Measurements from ENCODE around the gene CREB5. TPM values are rescaled to one million over a fixed set of nuclear protein-coding genes. Genes with fewer than 3 reads are reported as not detected.

CREB5 gene
- polyA plus RNA-seq, 1 donor from 2014 or later: 3.7 TPM

DNA sequence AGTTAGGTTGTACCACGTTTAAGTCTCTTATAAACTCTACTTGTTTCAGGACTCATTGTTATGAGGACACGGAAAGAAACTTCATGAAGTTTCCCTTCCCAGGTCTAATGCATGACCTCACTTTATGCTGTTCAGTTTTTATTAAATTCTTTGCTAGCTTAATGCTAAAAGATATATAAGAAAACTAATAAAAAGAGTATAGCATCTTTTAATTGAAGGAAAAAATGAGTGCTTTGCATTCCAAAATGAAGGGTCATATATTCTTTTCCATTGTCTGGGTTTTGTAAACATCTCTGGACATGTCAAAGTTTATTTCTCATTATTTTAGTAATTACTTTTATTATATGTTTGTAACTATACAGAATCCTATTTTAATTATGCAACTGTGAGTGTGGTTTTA is 255.8 kb downstream of the CREB5 start:
- H3K4me2 ChIP-seq (ENCODE audit: low read length): no peak overlapping the region
- no peak overlapping the region for H3K9ac ChIP-seq (ENCODE audit: low read length)
- H3F3A ChIP-seq (ENCODE audit: insufficient read depth, low read length, poor library complexity, severe bottlenecking): no peaks in the 10 kb centered on the region
- H3K79me2 ChIP-seq (replicated peaks; ENCODE audit: insufficient read depth, low read length): no peaks in the 10 kb centered on the region
- no peak overlapping the region for H3K27ac ChIP-seq (ENCODE audit: low read length)
- no peaks in the 10 kb centered on the region for H3K36me3 ChIP-seq (ENCODE audit: insufficient read depth, low read length)
- no peak overlapping the region for H2AFZ ChIP-seq (ENCODE audit: low read depth, low read length)
- H3K9me2 ChIP-seq (ENCODE audit: insufficient read depth, low read length): no peaks in the 10 kb centered on the region
- no peaks in the 10 kb centered on the region for H3K27me3 ChIP-seq (ENCODE audit: insufficient read depth, low read depth, low read length)
- no peak for TF ChIP-seq MXI1 (conservative IDR thresholded peaks at IDR 0.05; ENCODE audit: poor library complexity, severe bottlenecking)
- no peak for TF ChIP-seq SMC3 (conservative IDR thresholded peaks at IDR 0.05; ENCODE audit: poor library complexity)
- TF ChIP-seq POLR2AphosphoS5 (IDR thresholded peaks at IDR 0.05): no peak
- TF ChIP-seq TAF1 (IDR thresholded peaks at IDR 0.05; ENCODE audit: low read depth): no peak
- H3K9me3 ChIP-seq (ENCODE audit: low read length): no peaks in the 10 kb centered on the region
- H3K4me3 ChIP-seq (ENCODE audit: low read length): no peak overlapping the region
- H4K20me1 ChIP-seq (ENCODE audit: insufficient read depth): no peaks in the 10 kb centered on the region

DNA sequence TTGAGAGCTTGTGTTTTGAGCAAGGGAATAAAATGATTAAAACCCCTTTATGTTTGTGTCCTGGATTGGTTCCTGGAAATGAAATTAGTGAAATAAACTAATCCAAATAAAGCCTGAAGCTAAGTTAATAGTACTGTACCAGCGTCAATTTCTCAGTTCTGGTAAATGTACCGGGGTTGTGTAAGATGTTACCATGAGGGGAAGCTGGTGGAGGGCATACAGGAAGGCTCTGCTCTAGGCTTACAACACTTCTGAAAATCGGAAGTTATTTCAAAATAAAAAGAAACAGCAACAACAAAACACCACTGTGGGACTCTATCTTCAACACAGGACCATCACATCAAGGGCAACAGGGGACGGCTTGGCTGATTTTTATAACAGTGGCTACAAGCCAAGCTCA is 257.0 kb downstream of the CREB5 start:
- no peak overlapping the region for H3K27ac ChIP-seq (ENCODE audit: low read length)
- H3K9ac ChIP-seq (ENCODE audit: low read length): no peak overlapping the region
- H3K27me3 ChIP-seq (ENCODE audit: insufficient read depth, low read depth, low read length): no peaks in the 10 kb centered on the region
- H3K79me2 ChIP-seq (replicated peaks; ENCODE audit: insufficient read depth, low read length): no peaks in the 10 kb centered on the region
- no peaks in the 10 kb centered on the region for H4K20me1 ChIP-seq (ENCODE audit: insufficient read depth)
- no peaks in the 10 kb centered on the region for H3F3A ChIP-seq (ENCODE audit: insufficient read depth, low read length, poor library complexity, severe bottlenecking)
- H3K4me2 ChIP-seq (ENCODE audit: low read length): no peak overlapping the region
- no peaks in the 10 kb centered on the region for H3K9me2 ChIP-seq (ENCODE audit: insufficient read depth, low read length)
- no peak overlapping the region for H2AFZ ChIP-seq (ENCODE audit: low read depth, low read length)
- TF ChIP-seq RAD21 (conservative IDR thresholded peaks at IDR 0.05) (no peak), MXI1 (conservative IDR thresholded peaks at IDR 0.05; ENCODE audit: poor library complexity, severe bottlenecking) (no peak), SMC3 (conservative IDR thresholded peaks at IDR 0.05; ENCODE audit: poor library complexity) (no peak), POLR2AphosphoS5 (IDR thresholded peaks at IDR 0.05) (no peak), EP300 (conservative IDR thresholded peaks at IDR 0.05; ENCODE audit: poor library complexity, severe bottlenecking) (no peak)
- H3K9me3 ChIP-seq (ENCODE audit: low read length): no peaks in the 10 kb centered on the region
- no peak overlapping the region for H3K4me3 ChIP-seq (ENCODE audit: low read length)
- no peaks in the 10 kb centered on the region for H3K36me3 ChIP-seq (ENCODE audit: insufficient read depth, low read length)

DNA sequence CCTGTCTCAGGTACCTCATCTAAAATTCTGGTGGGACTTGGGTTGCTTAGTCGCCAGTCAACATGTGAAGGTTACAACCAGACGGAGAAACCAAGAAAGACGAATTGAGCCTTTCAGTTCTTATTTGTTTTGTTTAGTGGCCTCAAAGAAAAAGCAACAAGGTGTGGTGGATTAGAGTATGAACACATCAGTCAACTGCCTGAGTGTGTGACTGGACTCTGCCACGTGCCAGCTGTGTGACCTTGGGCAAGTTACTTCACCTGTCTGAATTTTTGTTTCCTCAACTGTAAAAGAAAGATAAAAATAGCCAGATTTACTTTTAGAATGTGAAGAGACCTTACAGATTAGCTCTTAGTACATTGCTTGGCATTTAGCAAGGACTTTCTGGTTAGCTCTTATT is 259.2 kb downstream of the CREB5 start:
- Histone ChIP-seq H3F3A (ENCODE audit: insufficient read depth, low read length, poor library complexity, severe bottlenecking) (no peaks in the 10 kb centered on the region), H3K9ac (ENCODE audit: low read length) (no peak overlapping the region), H4K20me1 (ENCODE audit: insufficient read depth) (no peaks in the 10 kb centered on the region), H3K9me3 (ENCODE audit: low read length) (no peaks in the 10 kb centered on the region), H3K4me2 (ENCODE audit: low read length) (no peak overlapping the region), H3K27me3 (ENCODE audit: insufficient read depth, low read depth, low read length) (no peaks in the 10 kb centered on the region), H2AFZ (ENCODE audit: low read depth, low read length) (no peak overlapping the region), H3K9me2 (ENCODE audit: insufficient read depth, low read length) (no peaks in the 10 kb centered on the region), H3K4me3 (ENCODE audit: low read length) (no peak overlapping the region), H3K36me3 (ENCODE audit: insufficient read depth, low read length) (no peaks in the 10 kb centered on the region), H3K79me2 (replicated peaks; ENCODE audit: insufficient read depth, low read length) (no peaks in the 10 kb centered on the region), H3K27ac (ENCODE audit: low read length) (no peak overlapping the region)
- TF ChIP-seq RAD21 (conservative IDR thresholded peaks at IDR 0.05) (no peak), SMC3 (conservative IDR thresholded peaks at IDR 0.05; ENCODE audit: poor library complexity) (no peak), POLR2AphosphoS5 (IDR thresholded peaks at IDR 0.05) (no peak), EP300 (conservative IDR thresholded peaks at IDR 0.05; ENCODE audit: poor library complexity, severe bottlenecking) (no peak), TAF1 (IDR thresholded peaks at IDR 0.05; ENCODE audit: low read depth) (no peak), MXI1 (conservative IDR thresholded peaks at IDR 0.05; ENCODE audit: poor library complexity, severe bottlenecking) (no peak), EZH2 (IDR thresholded peaks at IDR 0.05; ENCODE audit: borderline replicate concordance, insufficient read depth, low read length, poor library complexity, severe bottlenecking) (no peak)
- TF ChIP-seq, protein P1, sequence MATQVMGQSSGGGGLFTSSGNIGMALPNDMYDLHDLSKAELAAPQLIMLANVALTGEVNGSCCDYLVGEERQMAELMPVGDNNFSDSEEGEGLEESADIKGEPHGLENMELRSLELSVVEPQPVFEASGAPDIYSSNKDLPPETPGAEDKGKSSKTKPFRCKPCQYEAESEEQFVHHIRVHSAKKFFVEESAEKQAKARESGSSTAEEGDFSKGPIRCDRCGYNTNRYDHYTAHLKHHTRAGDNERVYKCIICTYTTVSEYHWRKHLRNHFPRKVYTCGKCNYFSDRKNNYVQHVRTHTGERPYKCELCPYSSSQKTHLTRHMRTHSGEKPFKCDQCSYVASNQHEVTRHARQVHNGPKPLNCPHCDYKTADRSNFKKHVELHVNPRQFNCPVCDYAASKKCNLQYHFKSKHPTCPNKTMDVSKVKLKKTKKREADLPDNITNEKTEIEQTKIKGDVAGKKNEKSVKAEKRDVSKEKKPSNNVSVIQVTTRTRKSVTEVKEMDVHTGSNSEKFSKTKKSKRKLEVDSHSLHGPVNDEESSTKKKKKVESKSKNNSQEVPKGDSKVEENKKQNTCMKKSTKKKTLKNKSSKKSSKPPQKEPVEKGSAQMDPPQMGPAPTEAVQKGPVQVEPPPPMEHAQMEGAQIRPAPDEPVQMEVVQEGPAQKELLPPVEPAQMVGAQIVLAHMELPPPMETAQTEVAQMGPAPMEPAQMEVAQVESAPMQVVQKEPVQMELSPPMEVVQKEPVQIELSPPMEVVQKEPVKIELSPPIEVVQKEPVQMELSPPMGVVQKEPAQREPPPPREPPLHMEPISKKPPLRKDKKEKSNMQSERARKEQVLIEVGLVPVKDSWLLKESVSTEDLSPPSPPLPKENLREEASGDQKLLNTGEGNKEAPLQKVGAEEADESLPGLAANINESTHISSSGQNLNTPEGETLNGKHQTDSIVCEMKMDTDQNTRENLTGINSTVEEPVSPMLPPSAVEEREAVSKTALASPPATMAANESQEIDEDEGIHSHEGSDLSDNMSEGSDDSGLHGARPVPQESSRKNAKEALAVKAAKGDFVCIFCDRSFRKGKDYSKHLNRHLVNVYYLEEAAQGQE (IDR thresholded peaks at IDR 0.05; ENCODE audit: borderline replicate concordance): no peak
- TF ChIP-seq, protein P2, sequence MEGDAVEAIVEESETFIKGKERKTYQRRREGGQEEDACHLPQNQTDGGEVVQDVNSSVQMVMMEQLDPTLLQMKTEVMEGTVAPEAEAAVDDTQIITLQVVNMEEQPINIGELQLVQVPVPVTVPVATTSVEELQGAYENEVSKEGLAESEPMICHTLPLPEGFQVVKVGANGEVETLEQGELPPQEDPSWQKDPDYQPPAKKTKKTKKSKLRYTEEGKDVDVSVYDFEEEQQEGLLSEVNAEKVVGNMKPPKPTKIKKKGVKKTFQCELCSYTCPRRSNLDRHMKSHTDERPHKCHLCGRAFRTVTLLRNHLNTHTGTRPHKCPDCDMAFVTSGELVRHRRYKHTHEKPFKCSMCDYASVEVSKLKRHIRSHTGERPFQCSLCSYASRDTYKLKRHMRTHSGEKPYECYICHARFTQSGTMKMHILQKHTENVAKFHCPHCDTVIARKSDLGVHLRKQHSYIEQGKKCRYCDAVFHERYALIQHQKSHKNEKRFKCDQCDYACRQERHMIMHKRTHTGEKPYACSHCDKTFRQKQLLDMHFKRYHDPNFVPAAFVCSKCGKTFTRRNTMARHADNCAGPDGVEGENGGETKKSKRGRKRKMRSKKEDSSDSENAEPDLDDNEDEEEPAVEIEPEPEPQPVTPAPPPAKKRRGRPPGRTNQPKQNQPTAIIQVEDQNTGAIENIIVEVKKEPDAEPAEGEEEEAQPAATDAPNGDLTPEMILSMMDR (IDR thresholded peaks at IDR 0.05; ENCODE audit: poor library complexity, severe bottlenecking): no peak
